Body of pancreas (tissue), 4 donors: Measurements from ENCODE around the gene CFI. TPM values are rescaled to one million over a fixed set of nuclear protein-coding genes. Genes with fewer than 3 reads are reported as not detected.

Experiments
- ATAC-seq: fragments of 150-250 bp; one replicate; pipeline ENCODE4 v1.9.1; 2016
- DNase-seq, 4 donors: peaks; one replicate each; pipeline ENCODE4 v3.0.0-alpha.2; 2019
- H3K27ac ChIP-seq, 4 donors: fragments of 200-600 bp; sonication (generic); 1 replicate in 3 of 4; 2 replicates in 1 of 4; pipeline versions ENCODE4 v1.5.1 to v1.6.1; 2016 to 2019; ENCODE audit warnings: mild to moderate bottlenecking in 1 of 4, mixed read lengths in 1 of 4, moderate library complexity in 1 of 4
- H3K27me3 ChIP-seq, 2 donors: fragments of 200-600 bp; sonication (generic); one replicate each; pipeline ENCODE4 v1.6.0; 2016; ENCODE audit warnings: mild to moderate bottlenecking in 1 of 2
- H3K36me3 ChIP-seq, 2 donors: fragments of 200-600 bp; sonication (generic); replicated peaks in 1 of 2; 2 replicates each; pipeline ENCODE4 v1.5.1; 2016; ENCODE audit warnings: low read depth in 2 of 2; ENCODE audit not compliant: insufficient read depth in 1 of 2
- H3K4me1 ChIP-seq: fragments of 200-600 bp; sonication (generic); one replicate; pipeline ENCODE4 v1.6.0; 2016
- H3K4me3 ChIP-seq, 2 donors: fragments of 200-600 bp; sonication (generic); 1 replicate in 1 of 2; 2 replicates in 1 of 2; pipeline ENCODE4 v1.5.1; 2016 to 2019
- H3K9me3 ChIP-seq, 3 donors: fragments of 200-600 bp; sonication (generic); 1 replicate in 2 of 3; 2 replicates in 1 of 3; pipeline ENCODE4 v1.5.1; 2016
- CTCF ChIP-seq, 7 experiments: fragments of 450-650 bp in 4 of 7; fragments of 200-600 bp in 3 of 7; sonication (generic) in 3 of 7; IDR thresholded peaks; one replicate each; pipeline ENCODE4 v1.5.1; 2016 to 2019; ENCODE audit warnings: antibody characterized with exemption in 7 of 7
- POLR2A ChIP-seq, 3 donors: fragments of 450-650 bp; IDR thresholded peaks; one replicate each; pipeline ENCODE4 v1.6.1; 2016; ENCODE audit warnings: antibody characterized with exemption in 3 of 3, mild to moderate bottlenecking in 2 of 3
- WGBS, 2 donors: methylation state at CpG; one replicate each; pipeline ENCODE4 v1.1.5; 2017; 5-methylcytosine and 5-hydroxymethylcytosine counted together
- intact Hi-C: fragments of 100-400 bp; cut with DNase I; formaldehyde crosslinking; loops from one replicate; pipeline ENCODE4 v1.15.1; 2023
- total RNA-seq, 2 donors: library from RNA; depleted of rRNA; stranded (reverse); fragments of >200 nt; gene quantifications; one replicate each; pipeline ENCODE4 v1.1.0, GENCODE V29; 2016

The CFI gene
- total RNA-seq, 2 donors from 2014 or later = 15.8 to 31.6 TPM

GRCh38 chr4:109815151-109816081 lies 13.6 kb upstream of the CFI start, which contains the start of gene GAR1:
Gene GAR1, plus strand, starts transcription at chr4:109815762. Its CDS starts 403 bp downstream, at chr4:109816165.
- intact Hi-C loops = no loop called here
- TF ChIP-seq POLR2A (IDR thresholded peaks at IDR 0.05) (peak; percentile 61 to 90 (median 90)), CTCF (IDR thresholded peaks at IDR 0.05) (peak in 3 of 7 experiments; percentile 6 to 15 (median 13))

GRCh38 chr4:109811707-109812106 lies 9.9 kb upstream of the CFI start:
- Histone ChIP-seq H3K36me3 (no peaks in the 10 kb centered on the region), H3K27me3 (no peaks in the 10 kb centered on the region), H3K4me3 (no peak overlapping the region), H3K27ac (no peak overlapping the region), H3K9me3 (no peaks in the 10 kb centered on the region), H3K4me1 (peaks cover 11% of the 10 kb centered on the region)
- DNase-seq = no peak
- TF ChIP-seq CTCF (IDR thresholded peaks at IDR 0.05) = no peak
- ATAC-seq = no peak
- intact Hi-C loops = loop anchor here (5.0 kb wide), 1 partner anchor 79 kb away; the partner anchor contains the start of gene PLA2G12A
- 52 to 58% methylated on average over 3 of the region's 3 CpGs for WGBS, 2 donors

More at GRCh38 chr4:109815151-109816081, 13.6 kb upstream of the CFI start, which contains the start of gene GAR1:
- ATAC-seq (peak; percentile 99), DNase-seq (peak; percentile 91 to 96 (median 94))
- H3K27ac ChIP-seq = peak within 1 kb of the TSS; percentile 54 to 97 (median 82)
- no peaks in the 10 kb centered on the region for H3K27me3 ChIP-seq
- H3K9me3 ChIP-seq = no peaks in the 10 kb centered on the region
- WGBS, 2 donors = 0 to 1% methylated on average over 47 to 53 of the region's 53 CpGs
- peaks cover 24% of the 10 kb centered on the region for H3K4me1 ChIP-seq
- H3K36me3 ChIP-seq = no peaks in the 10 kb centered on the region
- peak within 1 kb of the TSS; percentile 60 to 62 for H3K4me3 ChIP-seq

- no peak for ATAC-seq
- DNase-seq = no peak
- intact Hi-C loops = loop anchor here (5.0 kb wide), 1 partner anchor 78 kb away; the partner anchor contains the start of gene PLA2G12A
- peaks cover 6% of the 10 kb centered on the region for H3K4me1 ChIP-seq
- no peak overlapping the region for H3K4me3 ChIP-seq
- H3K9me3 ChIP-seq = no peaks in the 10 kb centered on the region
- H3K27ac ChIP-seq = no peak overlapping the region
- H3K36me3 ChIP-seq = no peaks in the 10 kb centered on the region
- 70 to 73% methylated on average over 11 of the region's 11 CpGs for WGBS, 2 donors
- TF ChIP-seq POLR2A (IDR thresholded peaks at IDR 0.05) (no peak), CTCF (IDR thresholded peaks at IDR 0.05) (no peak)
- no peaks in the 10 kb centered on the region for H3K27me3 ChIP-seq
Observed at GRCh38 chr4:109810552-109811387, 9.0 kb upstream of the CFI start.

GRCh38 chr4:109809655-109810054 lies 7.9 kb upstream of the CFI start:
- Histone ChIP-seq H3K27me3 (no peaks in the 10 kb centered on the region), H3K4me1 (peaks cover 5% of the 10 kb centered on the region), H3K9me3 (no peaks in the 10 kb centered on the region), H3K27ac (no peak overlapping the region), H3K36me3 (no peaks in the 10 kb centered on the region), H3K4me3 (no peak overlapping the region)
- intact Hi-C loops = loop anchor here (5.0 to 10.0 kb wide), 2 partner anchors 77 to 105 kb away; partner anchors contain the start of genes CASP6 and PLA2G12A
- TF ChIP-seq CTCF (IDR thresholded peaks at IDR 0.05) = no peak
- TF ChIP-seq POLR2A (IDR thresholded peaks at IDR 0.05) = no peak
- DNase-seq (no peak), ATAC-seq (no peak)
- WGBS, 2 donors = 84 to 94% methylated on average over 2 of the region's 2 CpGs
